ENCODE data around the gene RALGPS1.
A peak's percentile ranks its signal among the peaks of the same experiment; 100 is the strongest.

The RALGPS1 gene

DNA sequence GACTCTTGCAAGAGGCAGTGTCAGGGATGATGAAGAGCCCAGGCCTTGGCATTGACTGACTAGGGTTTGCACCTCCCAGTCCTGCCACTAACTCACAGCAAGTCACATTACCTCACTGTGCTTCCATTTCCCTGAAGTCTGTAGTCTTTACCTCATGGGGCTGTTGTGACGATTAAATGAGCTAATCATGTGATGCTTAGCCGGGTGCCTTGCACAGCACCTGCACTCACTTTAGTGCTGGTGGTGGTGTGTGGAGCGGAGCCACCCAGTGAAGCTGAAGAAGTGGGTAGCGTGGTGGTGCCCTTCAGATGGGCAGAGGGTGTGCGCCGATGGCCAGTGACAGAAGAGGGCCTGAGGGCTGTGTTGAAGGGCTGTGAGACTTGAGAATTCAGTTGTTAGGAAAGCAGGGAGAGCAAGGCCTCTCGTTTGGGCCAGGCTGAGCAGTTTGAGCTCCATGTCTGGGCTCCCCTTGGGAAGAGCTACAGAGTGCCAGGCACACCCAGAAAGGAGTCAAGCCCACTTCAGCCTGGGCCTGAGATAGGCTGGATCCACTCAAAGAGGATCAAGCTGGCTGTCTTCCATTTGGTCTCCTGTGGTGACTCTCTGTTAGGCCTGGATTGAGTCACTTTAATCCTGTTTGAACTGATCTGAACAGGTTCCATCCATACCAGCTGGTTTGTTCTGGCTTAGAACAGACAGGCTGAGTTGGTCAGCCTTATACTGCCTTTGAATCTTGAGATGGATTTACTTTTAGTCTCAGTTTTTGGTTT lies 42.5 kb downstream of the RALGPS1 start:
- peak; percentile 80 for DNase-seq

DNA sequence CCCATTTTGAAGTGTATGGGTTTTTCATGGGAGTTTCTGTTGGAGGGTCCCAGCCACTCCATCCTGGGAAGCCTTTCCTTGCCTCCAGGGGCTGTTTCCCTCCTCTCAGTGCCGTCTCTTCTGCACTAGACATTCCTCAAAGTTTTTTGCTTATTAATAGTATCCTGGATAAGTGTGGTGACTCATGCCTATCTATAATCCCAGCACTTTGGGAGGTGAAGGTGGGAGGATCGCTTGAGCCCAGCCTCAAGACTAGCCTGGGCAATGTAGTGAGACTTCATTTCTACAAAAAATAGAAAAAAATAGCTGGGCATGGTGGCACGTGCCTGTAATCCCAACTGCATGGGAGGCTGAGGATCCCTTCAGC lies 43.1 kb downstream of the RALGPS1 start:
- DNase-seq: peak; percentile 68

DNA sequence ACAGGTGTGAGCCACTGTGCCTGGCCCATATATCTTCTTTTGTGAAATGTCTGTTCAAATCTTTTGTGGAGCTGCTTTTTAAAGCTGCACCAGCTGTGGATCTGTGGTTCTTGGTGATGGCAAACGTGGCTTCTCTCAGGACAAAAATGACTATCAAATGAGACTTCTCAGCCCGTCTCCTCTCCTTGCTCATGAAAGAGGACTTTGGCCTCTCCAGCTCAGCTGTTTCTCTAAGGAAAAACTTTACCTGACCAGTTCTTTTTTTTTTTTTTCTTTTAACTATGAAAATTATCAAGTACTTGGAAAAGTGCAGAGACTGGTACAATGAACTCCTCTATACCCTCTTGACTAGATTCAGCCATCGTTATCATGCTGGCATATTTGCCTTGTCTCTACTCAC lies 44.8 kb downstream of the RALGPS1 start:
- no peak for DNase-seq

DNA sequence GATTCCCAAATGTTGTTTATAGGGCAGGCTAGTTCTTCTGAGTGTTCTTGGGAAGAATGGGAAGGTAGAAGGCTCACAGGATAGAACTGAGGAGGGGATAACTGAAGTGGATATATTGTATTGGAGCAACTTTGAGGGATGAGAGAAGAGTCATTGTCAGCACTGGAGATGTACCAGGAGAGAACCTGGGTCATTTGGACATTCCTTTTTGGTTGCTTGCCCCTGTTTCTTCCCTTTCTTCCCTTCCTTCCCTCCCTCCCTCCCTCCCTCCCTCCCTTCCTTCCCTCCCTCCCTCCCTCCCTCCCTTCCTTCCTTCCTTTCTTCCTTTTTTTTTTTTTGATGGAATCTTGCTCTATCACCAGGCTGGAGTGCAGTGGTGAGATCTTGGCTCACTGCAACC lies 45.3 kb downstream of the RALGPS1 start:
- no peak for DNase-seq

DNA sequence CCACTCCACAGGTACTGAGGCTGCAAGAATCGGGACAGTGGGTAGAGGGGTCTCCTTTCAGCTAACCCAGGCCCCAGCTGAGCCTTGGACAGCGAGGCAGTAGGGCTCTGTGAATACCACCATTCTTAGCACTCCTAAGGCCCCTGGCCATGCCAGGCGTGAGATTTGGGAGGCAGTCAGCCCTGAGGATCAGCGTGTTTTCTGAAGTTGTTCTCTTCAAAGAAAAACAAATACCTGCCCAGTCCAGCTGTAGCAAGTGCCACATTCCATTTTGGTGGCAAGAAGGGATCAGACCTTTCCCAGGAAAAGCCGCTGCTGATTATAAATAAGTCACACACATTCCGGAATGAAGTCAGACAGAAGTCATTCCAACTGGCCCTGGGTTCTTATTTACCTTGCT lies 47.8 kb downstream of the RALGPS1 start:
- DNase-seq: no peak

DNA sequence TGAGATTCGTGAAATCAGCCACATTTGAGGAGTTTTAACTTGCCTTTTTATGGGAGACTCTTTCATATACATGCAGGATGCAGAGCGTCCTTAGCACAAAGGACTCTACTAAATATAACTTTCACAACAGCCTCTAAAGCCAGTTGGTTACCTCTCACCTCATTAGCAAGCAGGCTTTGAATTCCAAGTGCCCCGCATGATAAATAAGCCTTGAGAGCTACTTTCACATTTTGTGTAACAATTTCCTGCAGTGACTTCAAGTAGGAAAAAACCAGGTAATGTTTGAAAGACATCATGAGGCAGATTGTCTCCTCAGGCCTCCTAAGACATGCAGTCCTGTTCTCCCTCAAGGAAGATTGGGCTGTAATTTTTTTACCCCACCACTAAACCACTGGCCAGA lies 50.5 kb downstream of the RALGPS1 start:
- DNase-seq: no peak

DNA sequence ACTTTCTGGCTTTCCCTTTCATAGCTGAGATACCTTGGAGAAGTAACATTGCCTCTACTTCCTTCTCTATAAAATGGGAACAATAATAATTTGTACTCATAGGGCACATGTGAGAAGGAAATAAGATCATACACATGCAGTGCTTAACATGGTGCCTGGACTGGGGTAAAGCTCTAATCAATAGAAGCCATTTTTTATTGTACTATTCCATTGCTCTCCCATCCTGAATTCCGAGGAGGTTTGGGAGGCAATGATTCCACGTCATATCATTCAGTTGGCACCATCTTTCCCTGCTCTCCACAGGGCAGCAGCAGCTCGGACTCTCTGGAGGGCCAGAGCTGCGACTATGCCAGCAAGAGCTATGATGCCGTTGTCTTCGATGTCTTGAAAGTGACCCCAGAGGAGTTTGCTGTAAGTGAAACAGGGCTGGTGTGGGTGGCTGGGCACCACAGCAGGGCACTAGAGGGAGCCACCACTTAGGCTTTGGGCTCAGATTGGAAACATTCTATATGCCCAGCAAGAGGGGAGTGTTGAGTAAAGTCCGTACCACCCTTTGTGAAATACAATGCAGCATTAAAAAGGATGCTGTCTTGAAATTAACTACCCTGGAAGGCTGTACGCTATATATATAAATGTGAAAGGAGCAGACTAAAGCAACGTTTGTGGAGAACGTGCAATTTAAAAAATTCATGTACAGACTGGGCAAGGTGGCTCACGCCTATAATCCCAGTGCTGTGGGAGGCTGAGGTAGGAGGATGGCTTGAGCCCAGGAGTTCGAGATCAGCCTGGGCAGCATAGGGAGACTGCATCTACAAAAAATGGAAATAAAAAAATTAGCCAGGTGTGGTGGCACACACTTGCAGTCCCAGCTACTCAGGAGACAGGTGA lies 51.2 kb downstream of the RALGPS1 start:
- peak; percentile 60 for DNase-seq

DNA sequence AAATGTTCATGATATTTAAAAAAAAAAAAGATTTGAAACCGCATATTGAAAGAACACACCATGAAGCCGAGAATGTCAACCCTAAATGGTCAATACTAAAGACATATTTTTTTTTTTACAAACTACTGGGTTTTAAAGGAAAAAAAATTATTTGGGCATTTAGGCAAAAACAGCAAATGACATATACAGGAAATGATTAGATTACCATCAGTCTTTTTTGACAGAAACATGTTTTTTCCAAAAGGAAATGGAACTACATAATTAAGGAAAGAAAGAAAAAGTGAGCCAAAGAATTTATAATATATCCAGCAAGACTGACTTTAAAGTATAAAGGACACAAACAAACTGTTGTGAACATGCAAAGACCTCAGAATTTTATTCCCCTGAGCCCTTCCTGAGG lies 56.7 kb downstream of the RALGPS1 start:
- no peak for DNase-seq

DNA sequence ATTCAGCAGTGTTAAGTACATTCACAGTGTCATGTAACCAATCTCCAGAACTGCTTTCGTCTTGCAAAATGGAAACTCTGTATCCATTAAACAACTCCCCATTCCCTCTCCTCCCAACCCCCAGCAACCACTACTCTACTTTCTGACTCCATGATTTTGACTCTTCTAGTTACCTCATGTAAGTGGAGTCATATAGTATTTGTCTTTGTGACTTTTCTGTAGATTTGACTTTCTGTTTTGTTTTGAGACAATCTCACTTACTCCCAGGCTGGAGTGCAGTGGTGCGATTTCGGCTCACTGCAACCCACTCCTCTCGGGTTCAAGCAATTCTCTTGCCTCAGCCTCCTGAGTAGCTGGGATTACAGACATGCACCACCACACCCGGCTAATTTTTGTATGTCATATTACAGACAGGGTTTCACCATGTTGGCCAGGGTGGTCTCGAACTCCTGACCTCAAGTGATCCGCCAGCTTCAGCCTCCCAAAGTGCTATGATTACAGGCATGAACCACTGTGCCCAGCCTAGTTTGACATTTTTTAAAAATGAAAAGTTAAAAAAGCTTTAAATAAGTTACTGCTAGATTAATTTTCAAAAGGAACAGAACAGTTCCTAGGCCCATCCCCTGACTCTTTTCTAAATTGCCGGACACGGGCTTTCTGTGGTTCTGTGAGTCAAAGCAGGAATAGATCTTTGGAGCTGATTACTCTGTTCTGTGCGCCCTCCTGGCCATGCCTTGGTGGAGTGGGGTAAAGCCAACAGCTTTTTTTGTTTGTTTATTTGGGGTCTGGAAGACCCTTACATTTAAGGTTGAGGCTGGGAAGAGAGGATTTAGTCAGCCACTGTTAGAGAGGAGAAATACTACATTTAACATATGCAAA lies 59.3 kb downstream of the RALGPS1 start:
- DNase-seq: no peak

DNA sequence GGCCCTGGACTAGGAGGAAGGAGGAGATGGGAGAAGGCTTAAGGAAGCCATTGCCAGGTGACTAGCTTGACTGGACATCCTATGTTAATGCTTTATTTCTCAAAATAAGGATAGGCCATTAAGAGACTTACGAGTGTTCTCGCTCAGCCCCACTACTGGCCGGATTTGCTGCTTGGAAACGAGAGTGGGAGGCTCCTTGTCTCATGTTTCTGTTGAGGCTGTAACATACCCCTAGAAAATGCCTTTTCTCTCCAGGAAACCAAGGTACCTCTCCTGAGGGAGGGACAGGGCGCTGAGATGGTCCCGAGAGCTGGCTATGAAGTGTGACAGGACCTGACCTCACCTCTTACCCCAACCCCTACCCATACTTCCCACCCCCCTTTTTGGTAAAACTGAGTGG lies 60.0 kb downstream of the RALGPS1 start:
- DNase-seq: no peak

DNA sequence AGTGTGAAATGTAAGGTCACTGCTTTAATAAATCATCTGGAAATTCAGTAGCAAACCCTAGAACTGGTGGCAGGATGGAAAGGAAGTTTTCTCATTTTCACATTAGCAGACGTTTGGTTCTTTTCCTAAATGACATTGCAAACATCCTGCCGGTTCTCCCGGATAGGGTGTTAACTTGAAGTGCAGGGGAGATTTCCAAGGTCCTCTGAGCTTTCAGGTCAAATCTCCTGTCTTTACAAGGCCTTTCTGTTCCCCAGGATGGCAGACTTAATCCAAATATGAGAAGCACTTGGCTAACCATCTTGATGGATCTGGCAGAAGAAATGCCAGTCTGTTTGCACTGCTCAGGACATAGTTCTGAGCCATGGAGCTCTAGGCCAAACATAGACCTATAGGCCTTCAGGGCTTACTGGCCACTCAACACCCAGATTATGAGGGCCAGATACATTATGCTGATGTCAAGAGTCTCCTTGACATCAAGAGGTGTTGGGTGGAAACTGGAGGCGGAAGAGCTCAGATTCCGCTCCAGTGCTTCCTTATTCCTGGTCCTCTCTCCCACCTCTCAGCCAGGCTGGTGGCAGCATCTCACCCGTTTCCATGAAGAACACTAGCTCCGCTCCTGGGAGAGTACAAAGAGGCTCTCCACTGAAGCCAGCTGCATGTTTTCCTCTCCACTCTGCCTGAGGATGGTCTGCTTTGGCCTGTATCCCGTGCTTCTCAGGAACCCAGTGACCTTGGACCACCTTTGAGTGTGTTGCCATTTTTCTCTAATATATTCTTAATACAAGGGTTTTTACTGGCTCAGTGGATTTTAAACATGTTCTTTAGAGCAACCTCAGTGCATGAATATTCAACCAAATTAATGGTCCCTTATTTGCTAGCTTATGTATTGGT lies 61.0 kb downstream of the RALGPS1 start:
- DNase-seq: no peak

DNA sequence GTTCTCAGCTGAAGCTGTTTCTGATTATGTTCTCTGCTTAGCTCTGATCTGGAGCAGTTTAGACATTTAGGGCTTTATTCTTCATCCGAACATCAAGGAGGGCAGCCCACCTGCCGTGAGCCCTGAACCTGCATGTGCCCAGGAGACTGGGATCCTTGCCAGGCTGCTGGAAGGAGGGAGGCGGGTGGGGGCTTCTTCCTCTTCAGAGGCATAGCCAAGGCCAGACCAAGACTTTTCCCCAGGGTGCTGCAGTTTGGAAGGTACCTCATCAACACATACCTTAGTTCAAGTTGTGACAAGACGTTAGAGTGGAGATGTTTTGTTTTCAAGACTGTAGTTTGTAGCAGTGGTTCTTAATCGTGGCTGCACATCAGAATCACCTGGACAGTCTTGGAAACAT lies 64.9 kb downstream of the RALGPS1 start:
- no peak for DNase-seq

DNA sequence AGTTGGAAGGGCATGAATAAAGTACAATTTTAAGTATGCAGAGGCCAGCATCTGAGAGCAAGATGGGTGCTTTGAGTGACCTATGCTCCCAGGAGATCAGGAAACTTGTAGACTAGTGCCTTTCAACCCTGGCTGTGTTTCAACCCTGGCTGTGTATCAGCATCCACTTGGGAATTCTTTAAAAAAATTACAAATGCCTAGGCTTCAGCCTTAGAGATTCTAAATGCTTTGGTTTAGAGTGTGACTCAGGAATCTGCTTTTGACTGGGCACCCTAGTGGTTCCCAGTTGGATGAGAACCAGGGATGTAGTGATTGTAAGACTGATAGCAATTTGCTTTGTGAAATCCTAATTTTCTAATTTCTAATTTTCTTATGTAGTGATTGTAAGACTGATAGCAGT lies 65.6 kb downstream of the RALGPS1 start:
- peak; percentile 43 for DNase-seq

DNA sequence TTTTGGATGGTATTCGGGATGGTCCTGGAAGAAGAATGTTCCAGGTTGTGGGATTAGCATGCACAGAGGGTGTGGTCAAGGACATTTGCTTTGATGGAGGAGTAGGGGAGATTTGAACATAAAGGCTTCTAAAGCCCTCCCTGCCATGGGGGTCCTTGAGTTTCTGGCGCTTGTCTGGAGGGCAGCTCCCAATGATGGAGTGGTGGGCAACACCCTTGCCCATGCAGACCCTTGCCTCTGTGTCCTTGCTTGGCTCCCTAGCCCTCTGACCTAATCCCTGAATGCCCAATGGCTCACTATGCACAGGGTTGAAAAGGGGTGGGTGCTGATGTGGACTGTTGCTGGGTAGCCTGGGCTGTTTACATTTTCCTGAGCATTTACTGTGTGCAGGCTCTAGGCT lies 66.6 kb downstream of the RALGPS1 start:
- no peak for DNase-seq

DNA sequence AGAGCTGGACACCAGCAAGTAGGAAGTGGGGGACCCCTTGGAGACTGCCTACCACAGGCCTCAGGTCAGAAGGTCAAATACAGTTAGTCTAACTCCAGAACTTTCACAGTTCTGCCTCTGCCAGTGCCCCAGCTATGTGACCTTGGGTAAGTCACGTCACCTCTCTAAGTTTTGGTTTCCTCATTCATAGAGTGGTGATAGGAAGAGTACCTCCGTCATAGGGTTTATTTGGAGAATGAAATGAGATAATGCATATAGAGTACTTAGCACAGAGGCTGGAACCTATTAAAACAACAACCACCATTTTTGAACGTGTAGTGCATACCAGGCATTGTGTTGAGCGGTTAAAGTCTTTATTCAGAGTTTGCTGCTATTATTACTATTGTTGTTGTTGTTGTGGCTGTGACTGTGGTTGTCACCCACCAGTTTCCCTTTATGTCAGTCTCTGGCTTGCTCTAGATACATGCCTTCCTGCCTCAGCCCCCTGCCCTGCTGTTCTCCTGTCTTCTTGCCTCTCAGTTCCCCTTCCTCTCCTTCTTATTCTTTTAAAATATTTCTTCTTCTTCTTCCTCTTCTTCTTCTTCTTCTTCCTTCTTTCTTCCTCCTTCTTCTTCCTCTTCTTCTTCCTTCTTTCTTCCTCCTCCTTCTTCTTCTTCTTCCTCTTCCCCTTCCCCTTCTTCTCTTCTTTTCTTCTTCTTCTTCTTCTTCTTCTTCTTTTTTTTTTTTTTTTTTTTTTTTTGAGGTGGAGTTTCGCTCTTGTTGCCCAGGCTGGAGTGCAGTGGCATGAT lies 67.8 kb downstream of the RALGPS1 start:
- DNase-seq: no peak

DNA sequence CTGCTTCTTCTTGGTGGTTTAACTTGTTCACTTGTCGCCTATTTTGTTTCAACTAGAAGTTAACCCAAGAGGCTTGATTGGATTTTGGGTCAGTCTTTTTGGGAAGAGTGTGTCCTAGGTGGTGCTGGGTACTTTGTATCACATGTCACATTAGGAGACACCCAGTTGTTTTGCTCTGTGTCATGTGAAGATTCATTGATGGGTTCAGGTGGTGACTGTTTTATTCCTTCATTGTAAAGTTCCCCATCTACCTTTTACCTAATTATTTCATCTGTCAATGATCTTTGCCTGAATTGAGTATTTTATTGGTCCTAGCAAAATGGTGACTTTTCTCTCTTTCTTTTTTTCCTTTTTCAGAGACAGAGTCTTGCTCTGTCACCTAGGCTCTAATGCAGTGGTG lies 69.2 kb downstream of the RALGPS1 start:
- no peak for DNase-seq

DNA sequence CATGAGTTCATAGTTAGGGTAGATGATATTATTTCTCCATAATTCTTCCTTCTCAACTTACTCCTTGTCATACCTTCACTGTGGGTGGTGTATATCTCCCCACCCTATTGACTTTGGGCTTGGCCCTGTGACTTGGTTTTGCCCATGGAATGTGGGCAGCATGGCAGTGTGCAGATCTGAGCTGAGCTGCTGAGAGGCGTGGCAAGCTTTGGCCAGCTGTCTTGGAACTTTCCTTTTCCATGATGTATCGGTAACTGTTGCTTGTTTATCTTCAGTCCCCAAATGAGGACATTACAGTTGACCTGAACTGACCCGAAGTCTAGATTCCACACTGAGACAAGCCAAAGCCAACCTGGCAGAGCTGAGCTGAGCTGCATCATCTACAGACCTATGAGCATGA lies 70.4 kb downstream of the RALGPS1 start:
- no peak for DNase-seq

DNA sequence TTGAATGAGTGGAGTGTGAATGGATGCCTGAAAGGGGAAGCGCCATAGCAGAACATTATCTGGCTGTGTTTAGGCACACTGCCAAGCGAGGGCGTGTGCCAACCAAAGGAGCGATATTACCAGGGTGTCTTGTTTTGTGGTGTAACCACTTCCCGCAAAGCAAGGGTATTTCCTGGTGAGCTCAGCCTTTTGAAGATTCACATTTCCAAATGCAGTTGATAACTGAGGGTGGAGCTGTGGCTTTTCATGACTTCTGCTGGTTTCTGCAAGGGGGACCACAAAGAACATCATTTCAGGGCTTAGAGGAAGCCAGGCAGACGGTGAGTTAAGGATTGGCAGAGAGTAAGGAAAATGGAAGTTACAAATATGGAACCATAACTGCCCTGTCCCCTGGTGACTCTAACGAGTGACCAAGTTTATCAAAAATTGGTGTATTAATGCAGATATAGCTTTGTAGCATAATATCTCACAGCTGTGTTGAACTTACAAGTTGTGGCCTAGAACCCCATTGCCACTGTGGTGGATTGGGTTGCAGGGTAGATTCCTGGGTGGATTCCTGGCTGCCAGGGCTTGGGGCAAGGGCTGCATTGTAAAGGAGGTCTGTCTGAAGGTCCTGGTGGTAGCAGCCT lies 71.4 kb downstream of the RALGPS1 start:
- peak; percentile 68 for DNase-seq

DNA sequence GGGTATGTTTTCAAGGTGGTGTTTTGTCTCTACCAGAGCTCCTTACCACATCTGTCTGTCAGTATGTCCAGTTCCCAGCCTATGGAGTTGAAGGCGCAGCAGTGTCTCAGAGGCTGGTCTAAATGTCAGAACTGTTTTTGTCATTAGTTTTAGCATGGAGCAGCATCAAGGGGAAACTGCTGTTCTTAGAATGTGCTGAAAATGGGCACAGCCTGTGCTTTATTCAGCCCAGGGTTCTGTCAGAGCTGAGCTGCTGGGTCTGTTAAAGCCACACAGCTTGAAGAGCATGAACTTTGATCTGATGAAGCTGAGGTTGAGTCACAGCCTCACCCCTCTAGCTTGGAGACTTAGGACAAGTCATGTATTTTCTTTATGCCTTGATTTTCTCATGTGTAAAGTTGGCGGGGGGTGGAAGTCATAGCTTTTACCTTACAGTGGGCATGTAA lies 71.9 kb downstream of the RALGPS1 start:
- DNase-seq: no peak

DNA sequence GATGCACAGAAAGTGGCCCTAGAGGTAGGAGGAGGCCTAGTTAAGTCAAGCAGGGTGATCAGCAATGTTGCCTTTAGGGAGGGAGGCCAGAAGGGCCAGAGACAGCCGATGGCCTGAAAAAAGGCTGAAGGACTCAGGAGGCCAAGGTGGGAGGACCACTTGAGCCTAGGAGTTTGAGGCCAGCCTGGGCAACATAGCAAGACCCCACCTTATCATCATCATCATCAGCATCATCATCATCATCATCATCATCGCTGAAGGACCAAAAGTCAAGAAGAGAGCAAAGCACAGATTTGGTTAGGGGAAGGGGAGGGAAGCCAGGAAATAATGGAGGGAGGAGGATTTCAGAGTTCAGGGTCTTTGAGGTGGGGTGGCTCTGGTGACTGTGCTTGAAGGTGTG lies 74.3 kb downstream of the RALGPS1 start:
- no peak for DNase-seq
